HEK293T (cell line): Measurements from ENCODE around the gene RNF214.

Source experiments
- ARNT ChIP-seq: fragments of 450-650 bp; IDR thresholded peaks from 2 replicates; pipeline ENCODE4 v1.6.1; 2017; ENCODE audit warnings: mild to moderate bottlenecking
- BHLHE40 ChIP-seq: fragments of 450-650 bp; IDR thresholded peaks from 2 replicates; pipeline ENCODE4 v1.6.1; 2016; ENCODE audit warnings: mild to moderate bottlenecking, moderate library complexity, borderline replicate concordance
- ELF4 ChIP-seq: fragments of 450-650 bp; IDR thresholded peaks from 2 replicates; pipeline ENCODE4 v1.6.1; 2017; ENCODE audit warnings: antibody characterized with exemption
- FOXA1 ChIP-seq: fragments of 450-650 bp; IDR thresholded peaks from 2 replicates; pipeline ENCODE4 v1.6.1; 2016; ENCODE audit warnings: mild to moderate bottlenecking
- LEF1 ChIP-seq: fragments of 450-650 bp; IDR thresholded peaks from 2 replicates; pipeline ENCODE4 v1.6.1; 2017; ENCODE audit warnings: mild to moderate bottlenecking, borderline replicate concordance
- NFRKB ChIP-seq: fragments of 450-650 bp; IDR thresholded peaks from 2 replicates; pipeline ENCODE4 v1.6.1; 2016; ENCODE audit warnings: mild to moderate bottlenecking, moderate library complexity
- SP1 ChIP-seq: fragments of 450-650 bp; IDR thresholded peaks from 2 replicates; pipeline ENCODE4 v1.6.1; 2017
- SUZ12 ChIP-seq: fragments of 450-650 bp; IDR thresholded peaks from 2 replicates; pipeline ENCODE4 v1.6.1; 2016; ENCODE audit warnings: mild to moderate bottlenecking
- ZNF384 ChIP-seq: fragments of 450-650 bp; IDR thresholded peaks from 2 replicates; pipeline ENCODE4 v1.6.1; 2016
- TF ChIP-seq, protein P1 (sequence below): fragments of 450-650 bp; IDR thresholded peaks from 2 replicates; pipeline ENCODE4 v1.6.1; 2016

DNA sequence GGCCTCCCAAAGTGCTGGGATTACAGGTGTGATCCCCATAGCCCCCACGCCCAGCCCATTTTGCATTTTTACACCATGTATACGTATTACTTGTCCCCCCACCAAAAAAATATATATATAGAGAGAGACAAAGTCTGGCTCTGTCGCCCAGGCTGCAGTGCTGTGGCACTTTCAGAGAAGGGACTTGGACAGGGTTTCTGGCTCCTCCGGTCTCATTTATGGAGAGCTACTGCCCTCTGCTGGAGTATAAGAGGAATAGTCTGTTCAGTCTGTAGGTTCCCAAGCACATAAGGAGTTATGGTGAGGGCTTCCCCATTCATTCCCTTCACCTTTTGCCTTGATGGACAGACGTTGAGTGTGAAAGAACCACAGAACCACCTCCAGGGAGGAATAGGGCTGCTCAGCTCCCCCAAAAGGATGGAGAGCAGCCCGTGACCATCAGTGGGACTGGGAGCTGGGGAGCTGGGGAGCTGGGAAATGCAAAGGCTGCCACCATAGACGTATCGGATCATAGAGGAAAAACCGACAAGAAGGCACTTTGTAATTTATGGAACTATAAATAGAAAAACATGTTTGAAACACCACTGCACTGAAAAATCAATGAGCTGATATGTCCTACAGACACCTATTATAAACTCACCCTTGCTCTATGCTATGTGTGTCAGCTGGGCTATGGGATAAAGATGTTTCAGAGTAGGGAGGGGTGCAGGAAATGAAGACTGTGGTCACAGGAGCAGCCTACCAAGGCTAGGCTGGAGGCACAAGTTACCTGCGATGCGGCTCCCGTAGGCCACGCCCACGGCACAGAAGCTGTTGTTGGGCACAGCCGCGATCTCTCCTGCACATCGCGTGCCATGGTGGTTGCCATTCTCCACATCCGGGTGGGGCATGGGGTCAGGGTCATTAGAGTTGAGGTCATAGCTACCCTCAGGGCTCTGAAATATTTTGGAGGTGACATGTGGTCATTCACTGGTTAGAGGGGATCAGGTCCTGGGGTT lies 5.8 kb upstream of the RNF214 start:
- TF ChIP-seq ZNF384 (no peak), ARNT (no peak), LEF1 (no peak), FOXA1 (no peak), SUZ12 (no peak), ELF4 (no peak), BHLHE40 (no peak), NFRKB (no peak), SP1 (no peak)
- TF ChIP-seq, protein P1, sequence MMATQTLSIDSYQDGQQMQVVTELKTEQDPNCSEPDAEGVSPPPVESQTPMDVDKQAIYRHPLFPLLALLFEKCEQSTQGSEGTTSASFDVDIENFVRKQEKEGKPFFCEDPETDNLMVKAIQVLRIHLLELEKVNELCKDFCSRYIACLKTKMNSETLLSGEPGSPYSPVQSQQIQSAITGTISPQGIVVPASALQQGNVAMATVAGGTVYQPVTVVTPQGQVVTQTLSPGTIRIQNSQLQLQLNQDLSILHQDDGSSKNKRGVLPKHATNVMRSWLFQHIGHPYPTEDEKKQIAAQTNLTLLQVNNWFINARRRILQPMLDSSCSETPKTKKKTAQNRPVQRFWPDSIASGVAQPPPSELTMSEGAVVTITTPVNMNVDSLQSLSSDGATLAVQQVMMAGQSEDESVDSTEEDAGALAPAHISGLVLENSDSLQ = no peak
